ENCODE data around the gene RINT1. TPM values are rescaled to one million over a fixed set of nuclear protein-coding genes. Genes with fewer than 3 reads are reported as not detected.

Gene RINT1
- total RNA-seq, 6 donors from 2014 or later: 9.4 to 24.3 (median 15.2) TPM

DNA sequence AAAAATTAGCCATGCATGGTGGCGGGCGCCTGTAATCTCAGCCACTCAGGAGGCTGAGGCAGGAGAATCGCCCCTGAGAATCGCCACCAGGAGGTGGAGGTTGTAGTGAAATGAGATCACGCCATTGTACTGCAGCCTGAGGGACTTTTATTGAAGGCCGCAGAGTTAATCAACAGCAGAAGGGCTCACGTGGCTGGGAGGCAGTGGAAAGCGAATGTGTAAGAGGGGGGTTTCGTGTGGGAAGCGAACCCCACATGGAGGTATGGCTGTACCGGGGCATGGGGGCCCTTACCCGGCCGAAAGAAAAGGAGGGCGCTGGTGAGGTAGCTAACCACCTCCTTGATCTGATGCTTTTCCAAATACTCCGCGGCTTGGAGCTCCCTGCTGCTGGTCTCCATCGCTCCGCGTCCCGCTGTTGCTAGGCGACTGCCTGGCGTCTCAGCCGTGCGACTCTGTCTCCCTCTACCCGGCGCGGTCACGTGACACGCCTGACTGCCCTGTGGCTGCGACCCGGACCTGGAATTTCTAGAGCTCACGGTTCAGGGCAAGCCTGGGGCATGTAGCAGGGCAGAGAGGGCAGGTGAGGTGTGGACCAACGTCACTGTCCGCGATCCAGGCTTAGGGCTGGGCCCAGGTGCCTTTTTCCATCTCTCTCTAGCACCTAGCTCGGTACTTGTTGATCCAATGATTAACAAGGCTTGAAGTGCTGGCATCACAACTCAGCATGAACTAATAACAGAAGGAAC, 49.2 kb downstream of the RINT1 start, which contains the start of gene EFCAB10:
TSS of gene EFCAB10 (minus strand) at position 428 of the 746 bp plus-strand sequence. CDS start at position 398, 30 bp downstream.
- TF ChIP-seq POLR2A (IDR thresholded peaks at IDR 0.05): no peak
- TF ChIP-seq, protein P1, sequence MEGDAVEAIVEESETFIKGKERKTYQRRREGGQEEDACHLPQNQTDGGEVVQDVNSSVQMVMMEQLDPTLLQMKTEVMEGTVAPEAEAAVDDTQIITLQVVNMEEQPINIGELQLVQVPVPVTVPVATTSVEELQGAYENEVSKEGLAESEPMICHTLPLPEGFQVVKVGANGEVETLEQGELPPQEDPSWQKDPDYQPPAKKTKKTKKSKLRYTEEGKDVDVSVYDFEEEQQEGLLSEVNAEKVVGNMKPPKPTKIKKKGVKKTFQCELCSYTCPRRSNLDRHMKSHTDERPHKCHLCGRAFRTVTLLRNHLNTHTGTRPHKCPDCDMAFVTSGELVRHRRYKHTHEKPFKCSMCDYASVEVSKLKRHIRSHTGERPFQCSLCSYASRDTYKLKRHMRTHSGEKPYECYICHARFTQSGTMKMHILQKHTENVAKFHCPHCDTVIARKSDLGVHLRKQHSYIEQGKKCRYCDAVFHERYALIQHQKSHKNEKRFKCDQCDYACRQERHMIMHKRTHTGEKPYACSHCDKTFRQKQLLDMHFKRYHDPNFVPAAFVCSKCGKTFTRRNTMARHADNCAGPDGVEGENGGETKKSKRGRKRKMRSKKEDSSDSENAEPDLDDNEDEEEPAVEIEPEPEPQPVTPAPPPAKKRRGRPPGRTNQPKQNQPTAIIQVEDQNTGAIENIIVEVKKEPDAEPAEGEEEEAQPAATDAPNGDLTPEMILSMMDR (IDR thresholded peaks at IDR 0.05): peak in 1 of 6 experiments; percentile 23
- peak in 1 of 2 donors; percentile 7 for TF ChIP-seq POLR2AphosphoS5 (IDR thresholded peaks at IDR 0.05)
- TF ChIP-seq EP300 (IDR thresholded peaks at IDR 0.05): no peak
- Histone ChIP-seq H3K36me3 (no peaks in the 10 kb centered on the region), H3K4me3 (peak within 1 kb of the TSS in 3 of 4 donors; percentile 22 to 37 (median 33)), H3K9me3 (peaks cover 0 to 4% (median 0%) of the 10 kb centered on the region in 4 donors), H3K27me3 (no peaks in the 10 kb centered on the region), H3K4me1 (peaks cover 7 to 9% (median 8%) of the 10 kb centered on the region in 4 donors), H3K27ac (peak within 1 kb of the TSS in 1 of 4 donors; percentile 11)
- DNase-seq (peak; percentile 85 to 90), ATAC-seq (ENCODE audit: low FRiP score in 2 of 2) (peak; percentile 77 to 95)
- WGBS, 2 donors: 19 to 30% methylated on average over 21 to 31 of the region's 36 CpGs

DNA sequence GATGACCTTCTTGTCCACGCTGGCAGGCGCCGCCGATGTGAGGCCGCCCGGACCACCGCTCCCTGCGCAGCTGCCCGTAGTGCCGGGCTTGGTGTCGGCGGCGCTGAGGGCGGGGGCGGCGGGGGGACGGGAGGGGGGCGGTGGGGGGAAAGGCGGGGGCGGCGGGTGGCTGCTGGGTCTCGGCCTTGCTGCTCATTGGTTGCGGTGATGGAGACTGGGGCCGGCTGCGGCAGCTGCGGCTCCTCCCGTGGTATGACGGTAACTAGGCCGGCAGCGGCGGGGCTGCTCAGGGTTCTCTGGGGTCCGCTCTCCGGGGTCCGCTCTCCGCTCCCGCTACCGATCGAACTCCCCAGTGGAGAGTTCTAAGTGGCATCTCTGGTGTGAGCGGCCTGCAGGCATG, 51.1 kb downstream of the RINT1 start:
- TF ChIP-seq EP300 (IDR thresholded peaks at IDR 0.05): no peak
- TF ChIP-seq POLR2AphosphoS5 (IDR thresholded peaks at IDR 0.05): no peak
- no peak for TF ChIP-seq POLR2A (IDR thresholded peaks at IDR 0.05)
- TF ChIP-seq, protein P1 (IDR thresholded peaks at IDR 0.05): no peak
- Histone ChIP-seq H3K36me3 (no peaks in the 10 kb centered on the region), H3K27ac (no peak overlapping the region), H3K4me3 (no peak overlapping the region), H3K9me3 (peaks cover 0 to 4% (median 0%) of the 10 kb centered on the region in 4 donors), H3K27me3 (no peaks in the 10 kb centered on the region), H3K4me1 (peaks cover 7 to 9% (median 8%) of the 10 kb centered on the region in 4 donors)
- DNase-seq: peak in 1 of 2 donors; percentile 59
- 82 to 98% methylated on average over 6 to 29 of the region's 39 CpGs for WGBS, 2 donors
- ATAC-seq (ENCODE audit: low FRiP score in 2 of 2): no peak

DNA sequence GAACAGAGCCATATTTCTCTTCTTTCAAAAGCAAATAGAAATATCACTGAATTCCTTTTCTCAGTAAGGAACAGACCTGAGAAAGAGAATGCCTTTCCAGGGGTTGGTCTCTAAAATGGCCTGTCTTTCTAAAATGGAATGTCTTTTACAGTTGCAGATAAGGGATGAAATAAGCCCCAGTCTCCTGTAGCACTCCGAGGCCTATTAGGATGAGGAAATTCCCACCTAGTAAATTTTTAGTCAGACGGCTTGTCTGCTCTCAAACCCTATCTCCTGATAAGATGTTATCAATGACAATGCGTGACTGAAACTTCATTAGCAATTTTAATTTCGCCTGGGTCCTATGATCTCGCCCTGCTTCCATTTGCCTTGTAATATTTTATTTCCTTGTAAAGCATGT, 52.2 kb downstream of the RINT1 start:
- ATAC-seq (ENCODE audit: low FRiP score in 2 of 2) (no peak), DNase-seq (no peak)
- 78 to 88% methylated on average over 5 of the region's 5 CpGs for WGBS, 2 donors
- H3K4me1 ChIP-seq: peaks cover 7 to 10% (median 8%) of the 10 kb centered on the region in 4 donors
- no peaks in the 10 kb centered on the region for H3K27me3 ChIP-seq
- TF ChIP-seq POLR2AphosphoS5 (IDR thresholded peaks at IDR 0.05) (no peak), POLR2A (IDR thresholded peaks at IDR 0.05) (no peak)
- no peak overlapping the region for H3K27ac ChIP-seq
- H3K4me3 ChIP-seq: no peak overlapping the region
- H3K36me3 ChIP-seq: no peaks in the 10 kb centered on the region
- peaks cover 0 to 4% (median 0%) of the 10 kb centered on the region in 4 donors for H3K9me3 ChIP-seq

DNA sequence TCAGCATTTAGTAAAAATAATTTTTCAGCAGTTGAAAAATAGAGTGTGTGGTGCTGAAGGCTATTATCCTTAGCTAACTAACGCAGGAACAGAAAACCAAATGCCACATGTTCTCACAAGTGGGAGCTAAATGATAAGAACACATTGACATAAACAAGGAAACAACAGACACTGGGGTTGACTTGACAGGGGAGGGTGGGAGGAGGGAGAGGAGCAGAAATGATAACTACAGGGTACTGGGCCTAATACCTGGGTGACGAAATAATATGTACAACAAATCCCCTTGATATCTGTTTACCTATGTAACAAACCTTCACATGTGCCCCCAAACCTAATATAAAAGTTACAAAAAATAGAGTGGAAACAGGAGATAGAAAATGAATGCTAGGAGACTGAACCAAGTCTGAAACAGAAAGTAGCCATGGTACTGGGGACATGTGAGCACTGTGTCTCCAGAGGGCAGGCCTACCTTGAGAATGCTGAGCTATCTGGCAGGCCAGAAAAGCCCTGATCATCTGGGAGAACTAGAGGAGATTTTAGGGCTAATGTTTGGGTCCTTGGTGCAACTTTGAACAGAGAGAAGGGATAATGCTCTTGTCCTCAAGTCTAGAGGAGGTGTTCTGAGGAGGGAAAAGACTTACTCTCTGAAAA, 54.0 kb downstream of the RINT1 start:
- H3K4me1 ChIP-seq: peaks cover 7 to 12% (median 8%) of the 10 kb centered on the region in 4 donors
- no peak for TF ChIP-seq EP300 (IDR thresholded peaks at IDR 0.05)
- TF ChIP-seq POLR2AphosphoS5 (IDR thresholded peaks at IDR 0.05): no peak
- no peak for TF ChIP-seq POLR2A (IDR thresholded peaks at IDR 0.05)
- TF ChIP-seq, protein P1 (IDR thresholded peaks at IDR 0.05): no peak
- WGBS, 2 donors: 78 to 81% methylated on average over 2 of the region's 2 CpGs

More for the DNA sequence above, 54.0 kb downstream of the RINT1 start:
- no peak for ATAC-seq (ENCODE audit: low FRiP score in 2 of 2)
- Histone ChIP-seq H3K27ac (no peak overlapping the region), H3K27me3 (no peaks in the 10 kb centered on the region), H3K4me3 (no peak overlapping the region), H3K36me3 (no peaks in the 10 kb centered on the region), H3K9me3 (peaks cover 0 to 4% (median 0%) of the 10 kb centered on the region in 4 donors)
- no peak for DNase-seq

All from upper lobe of left lung (tissue), 6 donors.